GM21529 (cell line): ENCODE measurements around the gene OR10C1.
"Not testable (repeated sequence)": the region's sequence is repeated elsewhere in the genome, so short reads cannot be mapped to it uniquely, and the experiment has no call there.

Experiments
- ATAC-seq: cut with Tn5 transposase; IDR thresholded peaks from one replicate; pipeline ENCODE4 v1.9.1; 2021; ENCODE audit not compliant: unreplicated experiment

Gene OR10C1, protein sequence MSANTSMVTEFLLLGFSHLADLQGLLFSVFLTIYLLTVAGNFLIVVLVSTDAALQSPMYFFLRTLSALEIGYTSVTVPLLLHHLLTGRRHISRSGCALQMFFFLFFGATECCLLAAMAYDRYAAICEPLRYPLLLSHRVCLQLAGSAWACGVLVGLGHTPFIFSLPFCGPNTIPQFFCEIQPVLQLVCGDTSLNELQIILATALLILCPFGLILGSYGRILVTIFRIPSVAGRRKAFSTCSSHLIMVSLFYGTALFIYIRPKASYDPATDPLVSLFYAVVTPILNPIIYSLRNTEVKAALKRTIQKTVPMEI

DNA sequence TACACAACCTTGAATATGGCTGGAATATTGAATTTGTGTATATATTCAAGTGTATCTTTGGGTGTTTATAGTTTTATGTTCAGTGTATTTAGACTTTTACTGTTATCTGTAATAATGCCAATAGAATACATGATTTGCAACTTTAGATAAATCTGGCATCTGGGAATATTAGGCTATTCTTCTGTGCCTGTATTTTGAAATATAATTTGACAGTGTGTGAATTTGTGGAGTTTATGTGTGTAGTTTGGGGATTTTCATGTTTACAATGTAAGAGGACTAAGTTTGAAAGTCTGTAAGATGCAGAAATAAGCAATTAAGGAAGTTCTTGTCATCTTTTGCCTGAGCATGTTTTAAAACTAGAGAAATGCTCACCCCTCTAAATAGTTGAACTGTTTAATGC, at the start of gene OR10C1:
OR10C1 (plus strand) TSS at position 301 of the 400 bp plus-strand sequence. CDS start 710 bp downstream, outside the sequence.
- no peak for ATAC-seq

DNA sequence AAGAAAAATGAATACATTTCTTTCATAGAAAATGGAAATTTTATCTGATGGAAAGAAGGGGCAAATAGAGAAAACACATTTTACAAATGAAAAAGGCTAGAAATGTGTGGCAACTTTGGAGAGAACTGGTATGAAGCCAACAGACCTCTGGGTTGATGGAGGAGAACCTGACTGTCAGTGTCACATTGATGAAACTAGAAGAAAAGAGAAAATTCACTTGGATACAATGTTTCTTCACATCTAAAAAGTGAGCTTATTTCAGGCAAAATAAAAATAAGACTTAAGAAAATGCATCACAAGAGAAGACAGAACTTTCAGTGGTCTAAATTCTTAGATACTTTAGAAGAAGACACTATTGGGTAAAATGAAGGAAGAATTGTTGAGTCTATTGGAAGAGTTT, 43.8 kb upstream of the OR10C1 start, which contains the start of gene OR12D2:
OR12D2 (plus strand) TSS at position 301 of the 400 bp plus-strand sequence. CDS start 1,069 bp downstream, outside the sequence.
- ATAC-seq = no peak

DNA sequence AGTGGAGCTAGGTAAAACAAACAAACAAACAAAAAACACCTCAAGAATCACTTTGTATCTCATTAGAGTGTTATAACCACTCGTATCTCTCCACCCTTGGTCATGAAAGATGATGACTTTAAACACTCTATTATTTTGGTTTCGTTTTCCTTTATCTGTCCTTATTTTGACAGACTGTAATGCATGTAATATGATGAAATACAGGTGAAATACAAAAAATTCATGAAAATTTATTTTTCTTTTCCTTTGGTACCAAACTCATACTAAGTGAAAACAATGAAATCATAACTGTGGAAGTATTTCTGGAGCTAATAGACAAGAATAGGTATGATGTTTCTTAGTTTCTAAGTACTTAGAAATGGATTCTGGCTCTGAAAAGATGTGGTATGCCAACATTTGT, 39.6 kb upstream of the OR10C1 start:
- ATAC-seq = no peak

DNA sequence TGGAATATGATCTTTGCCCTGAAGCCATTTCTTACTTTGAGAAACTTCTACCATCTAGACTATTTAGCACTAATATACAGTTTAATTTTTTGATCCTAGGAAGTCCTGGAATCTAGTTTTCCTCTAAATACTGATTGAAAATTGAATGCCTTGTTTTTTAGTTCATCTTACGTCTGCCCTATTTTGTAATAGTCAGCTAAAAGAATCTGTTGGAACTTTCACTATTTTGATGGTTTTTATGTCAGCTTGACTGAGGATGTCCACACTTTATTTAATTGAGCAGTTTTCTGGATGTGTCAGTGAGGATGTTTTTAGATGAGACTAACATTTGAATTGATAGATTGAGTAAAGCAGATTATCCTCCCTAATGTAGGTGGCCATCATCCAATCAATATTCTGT, 35.3 kb upstream of the OR10C1 start:
- no peak for ATAC-seq

DNA sequence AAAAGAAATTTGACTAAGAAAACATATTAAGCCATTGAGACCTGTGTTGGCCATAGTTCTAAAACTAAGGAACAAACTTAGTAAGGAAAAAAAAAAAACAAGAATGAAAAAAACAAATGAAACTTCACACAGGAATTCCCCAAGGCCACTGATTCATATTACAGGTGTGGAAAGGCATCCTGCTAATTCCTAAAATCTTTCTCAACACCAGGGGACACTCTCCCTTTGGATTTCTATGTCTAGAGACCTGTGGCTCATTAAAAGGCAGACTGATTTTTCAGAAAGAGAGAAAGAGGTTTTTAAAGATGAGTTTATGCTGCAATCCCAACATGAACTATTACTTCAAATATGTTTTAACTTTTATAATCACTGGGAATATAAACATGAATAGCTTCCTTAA, 24.5 kb upstream of the OR10C1 start, which contains the start of gene OR12D1:
OR12D1 (plus strand) TSS at position 341 of the 400 bp plus-strand sequence.
- ATAC-seq = no peak

DNA sequence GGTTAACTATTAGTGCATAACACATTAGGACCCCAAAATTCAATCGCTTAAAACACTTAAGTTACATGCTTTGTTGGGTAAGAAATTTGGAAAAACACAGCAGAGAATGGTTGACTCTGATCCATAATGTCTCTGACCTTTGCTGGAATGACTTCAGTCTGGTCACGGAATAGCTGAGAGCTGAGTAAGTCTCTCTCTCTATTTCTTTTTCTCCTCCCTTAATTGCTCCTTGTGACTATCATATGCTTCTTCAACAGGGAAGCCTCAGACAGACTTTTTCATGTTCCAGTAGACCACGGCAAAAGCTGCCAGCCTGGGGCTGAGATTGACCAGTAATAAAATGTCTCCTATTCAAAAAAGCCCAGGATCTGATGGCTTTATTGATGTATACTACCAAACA, 19.6 kb upstream of the OR10C1 start:
- no peak for ATAC-seq

DNA sequence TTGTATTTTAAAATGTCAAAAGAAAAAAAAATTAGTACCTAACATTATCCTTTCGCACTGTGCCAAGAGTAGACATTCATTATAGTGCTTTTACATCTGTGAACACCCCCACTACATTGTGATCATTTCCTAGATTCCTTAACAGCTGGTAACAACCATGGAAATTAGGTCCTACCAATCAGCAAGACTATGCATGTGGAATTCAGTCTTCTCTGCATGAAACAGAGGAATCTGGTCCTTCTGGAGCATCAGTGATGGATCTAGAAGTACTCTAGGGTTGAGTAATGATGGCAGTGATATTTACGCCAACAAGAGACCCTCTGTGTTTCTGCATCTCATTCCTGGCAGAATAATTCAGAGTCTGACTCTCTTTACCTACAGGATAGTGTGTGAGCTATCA, 14.9 kb upstream of the OR10C1 start:
- ATAC-seq = no peak

DNA sequence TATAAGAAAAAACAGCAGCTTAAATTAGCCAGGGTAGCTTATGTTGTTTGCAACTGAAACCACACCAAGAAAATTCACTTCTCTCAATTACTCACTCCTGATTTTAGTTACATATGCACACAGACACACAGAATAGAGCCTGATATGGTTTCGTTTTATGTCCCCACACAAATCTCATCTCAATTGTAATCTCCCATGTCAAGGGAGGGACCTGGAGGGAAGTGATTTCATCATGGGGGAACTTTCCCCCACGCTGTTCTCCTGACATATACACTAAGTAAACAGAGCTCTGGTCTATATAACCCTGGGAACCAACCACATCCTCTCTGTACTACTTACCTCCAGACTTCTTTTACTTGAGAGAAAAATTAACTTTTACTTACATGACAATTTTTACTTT, 14.5 kb upstream of the OR10C1 start:
- no peak for ATAC-seq

DNA sequence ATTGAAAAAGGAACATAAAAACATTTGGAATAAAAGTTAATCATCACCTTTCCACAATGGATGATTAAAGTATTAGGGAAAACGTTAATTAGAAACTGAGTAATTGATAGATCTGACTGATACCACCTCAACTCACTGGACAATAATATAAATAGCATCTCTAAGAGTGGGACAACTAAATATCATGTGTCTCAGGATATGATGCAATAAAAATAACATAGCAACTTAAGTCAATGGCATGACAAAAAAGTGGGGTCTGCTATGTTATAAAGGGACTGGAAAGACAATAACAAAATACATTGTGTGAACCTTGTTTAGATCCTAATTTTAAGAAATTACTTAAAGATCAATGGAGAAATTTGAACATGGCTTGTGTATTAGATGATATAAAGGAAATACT, 14.0 kb upstream of the OR10C1 start:
- ATAC-seq = no peak

DNA sequence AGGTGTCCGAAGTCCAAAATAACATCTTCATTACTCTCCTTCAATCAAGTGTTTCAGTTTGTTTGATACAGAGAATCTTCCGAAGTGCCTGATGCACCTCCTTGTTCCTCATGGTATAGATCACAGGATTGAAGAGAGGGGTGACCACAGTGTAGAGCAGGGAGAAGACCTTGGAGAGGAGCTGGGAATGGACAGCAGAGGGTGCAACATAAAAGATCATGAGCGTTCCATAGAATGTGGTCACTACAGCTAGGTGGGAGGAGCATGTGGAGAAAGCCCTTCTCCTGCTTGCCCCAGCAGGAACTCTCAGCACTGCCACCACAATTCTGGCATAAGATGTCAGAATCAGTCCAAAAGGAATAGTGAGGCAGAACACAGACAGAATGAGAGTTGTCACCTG, 12.5 kb upstream of the OR10C1 start:
- ATAC-seq = no peak

DNA sequence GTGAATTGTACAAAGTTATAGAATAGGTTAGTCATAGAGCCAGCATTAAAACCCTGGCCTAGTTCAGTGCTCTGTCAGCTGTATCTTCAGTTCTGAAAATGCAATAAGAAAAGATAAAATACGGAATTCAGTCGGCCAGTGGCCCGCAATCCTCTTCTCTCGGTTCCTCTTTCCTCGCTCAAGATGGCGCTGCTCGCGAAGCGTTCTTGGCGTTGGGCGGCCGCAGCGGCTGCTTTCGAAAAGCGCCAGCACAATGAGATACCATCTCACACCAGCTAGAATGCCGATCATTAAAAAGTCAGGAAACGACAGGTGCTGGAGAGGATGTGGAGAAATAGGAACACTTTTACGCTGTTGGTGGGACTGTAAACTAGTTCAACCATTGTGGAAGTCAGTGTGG, 2.4 kb upstream of the OR10C1 start:
- ATAC-seq = not testable (repeated sequence)

DNA sequence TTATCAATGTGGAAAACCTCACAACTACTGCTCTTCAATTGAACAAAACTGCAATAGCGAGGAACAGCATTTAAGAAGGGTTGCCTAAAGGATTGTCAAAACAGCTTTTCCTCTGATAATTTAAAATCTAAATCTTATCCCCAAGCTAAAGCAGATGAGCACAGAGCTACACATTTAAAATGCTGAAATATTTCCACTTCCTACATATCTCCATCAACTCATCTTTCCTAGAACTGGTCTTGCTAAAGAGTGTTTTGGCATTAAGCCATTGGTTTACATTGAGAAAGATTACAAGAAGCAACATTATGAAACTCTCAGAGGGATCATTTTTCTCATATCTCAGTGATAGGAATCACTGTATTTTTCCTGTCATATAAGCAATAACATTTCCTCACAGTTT, 3.6 kb downstream of the OR10C1 start:
- no peak for ATAC-seq

DNA sequence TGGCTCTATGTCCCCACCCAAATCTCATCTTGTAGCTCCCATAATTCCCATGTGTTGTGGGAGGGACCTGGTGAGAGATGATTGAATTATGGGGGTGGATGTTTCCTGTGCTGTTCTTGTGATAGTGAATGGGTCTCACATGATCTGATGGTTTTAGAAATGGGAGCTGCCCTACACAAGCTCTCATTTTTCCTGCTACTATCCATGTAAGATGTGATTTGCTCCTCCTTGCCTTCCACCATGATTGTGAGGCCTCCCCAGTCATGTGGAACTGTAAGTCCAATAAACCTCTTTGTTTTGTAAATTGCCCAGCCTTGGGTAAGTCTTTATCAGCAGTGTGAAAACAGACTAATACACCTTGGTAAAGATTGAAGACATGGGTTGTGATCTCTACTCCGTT, 4.9 kb downstream of the OR10C1 start:
- ATAC-seq = not testable (repeated sequence)

DNA sequence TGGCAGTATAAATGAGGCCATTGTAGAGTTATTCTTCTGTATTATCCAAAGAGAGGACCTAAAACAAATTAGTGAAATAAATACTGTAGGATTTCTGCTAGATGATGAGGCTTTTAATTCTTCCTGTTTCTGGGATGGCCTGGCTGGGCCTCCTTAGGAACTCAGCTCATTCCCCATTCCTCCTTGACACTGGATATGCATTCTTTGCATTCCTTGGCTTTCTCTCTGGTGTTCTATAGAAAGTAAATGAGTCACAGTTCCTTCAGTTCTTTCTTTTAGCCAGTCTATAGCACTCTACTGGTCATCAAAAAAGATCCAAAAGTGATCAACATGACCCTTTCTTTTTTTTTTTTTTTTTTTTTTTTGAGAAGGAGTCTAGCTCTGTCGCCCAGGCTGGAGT, 8.6 kb downstream of the OR10C1 start:
- no peak for ATAC-seq

DNA sequence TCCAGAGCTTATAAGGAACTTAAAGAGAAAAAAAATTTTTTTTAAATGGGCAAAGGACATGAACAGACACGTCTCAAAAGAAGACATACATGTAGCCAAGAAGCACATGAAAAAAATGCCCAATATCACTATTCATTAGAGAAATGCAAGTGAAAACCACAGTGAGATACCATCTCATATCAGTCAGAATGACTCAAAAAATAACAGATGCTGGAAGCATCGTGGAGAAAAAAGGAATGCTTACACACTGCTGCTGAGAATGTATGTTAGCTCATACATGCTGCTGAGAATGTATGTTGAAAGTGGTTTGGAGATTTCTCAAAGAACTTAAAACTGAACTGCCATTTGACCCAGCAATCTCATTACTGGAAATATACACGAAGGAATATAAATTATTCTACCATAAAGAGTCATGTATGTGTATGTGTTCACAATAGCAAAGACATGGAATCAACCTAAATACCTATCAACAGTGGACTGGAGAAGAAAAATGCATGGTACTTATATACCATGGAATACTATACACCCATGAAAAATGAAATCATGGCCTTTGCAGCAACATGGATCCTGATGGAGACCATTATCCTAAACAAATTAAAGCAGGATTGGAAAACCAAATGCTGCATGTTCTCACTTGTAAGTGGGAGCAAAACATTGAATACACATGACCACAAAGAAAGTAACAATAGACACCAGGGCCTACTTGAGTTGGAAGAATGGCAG, 12.5 kb downstream of the OR10C1 start:
- ATAC-seq = no peak

DNA sequence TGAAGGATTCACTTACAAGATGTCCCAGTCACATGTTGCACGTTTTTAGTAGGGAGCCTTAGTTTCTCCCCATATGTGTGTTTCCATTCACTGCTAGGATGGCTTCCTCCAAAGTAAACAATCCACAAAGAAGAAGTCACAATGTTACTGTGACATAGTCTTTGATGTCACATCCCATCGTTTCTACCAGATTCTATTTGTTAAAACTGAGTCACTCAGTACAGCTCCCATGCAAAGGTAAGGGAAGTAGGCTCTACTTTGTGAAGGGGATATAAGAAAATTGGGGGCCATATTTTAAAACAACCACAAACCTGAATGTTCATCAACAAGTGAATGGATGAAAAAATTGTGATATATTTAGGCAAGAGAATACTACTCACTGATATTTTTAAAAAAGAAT, 17.9 kb downstream of the OR10C1 start, which contains the start of the genes OR11A1 and OR2H1:
OR11A1 (minus strand) TSS at position 101 of the 400 bp plus-strand sequence. CDS start 29,430 bp downstream, outside the sequence.
OR2H1 (plus strand) TSS at position 185 of the 400 bp plus-strand sequence. CDS start 4,615 bp downstream, outside the sequence.
- ATAC-seq = no peak

DNA sequence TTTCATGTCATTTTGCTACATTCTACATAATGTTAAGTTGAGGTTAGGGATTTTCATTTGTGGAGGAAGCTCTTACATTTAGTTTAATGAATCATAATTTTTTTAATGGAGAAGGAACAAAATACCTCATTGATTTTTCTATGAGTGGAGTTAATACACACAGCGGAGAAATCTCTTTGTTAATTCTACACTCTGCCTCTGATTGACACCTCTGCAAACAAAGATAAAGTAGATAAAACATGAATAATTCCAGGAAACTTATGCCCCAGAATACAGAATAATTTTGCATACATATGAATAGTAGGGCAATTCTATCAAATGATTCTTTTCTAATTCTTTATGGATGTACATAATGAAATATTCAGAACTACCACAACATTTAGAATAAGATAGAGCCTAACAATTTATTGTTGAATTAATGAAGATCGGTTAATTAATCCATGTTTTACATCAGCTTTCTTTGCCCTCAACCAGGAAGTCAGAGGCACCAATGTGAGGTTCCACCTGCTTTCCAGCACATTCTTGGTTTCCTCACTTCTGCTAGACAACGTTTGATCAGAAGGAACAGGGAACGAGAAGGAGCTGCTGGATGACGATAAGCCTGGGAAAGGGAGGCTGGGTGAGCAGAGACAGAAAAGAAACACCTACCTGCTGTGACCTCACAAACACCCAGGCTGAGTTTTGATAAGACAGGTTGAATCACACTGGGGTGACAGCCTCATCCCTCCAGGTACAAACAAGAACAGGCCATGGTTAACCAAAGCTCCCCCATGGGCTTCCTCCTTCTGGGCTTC, 22.1 kb downstream of the OR10C1 start:
- no peak for ATAC-seq

DNA sequence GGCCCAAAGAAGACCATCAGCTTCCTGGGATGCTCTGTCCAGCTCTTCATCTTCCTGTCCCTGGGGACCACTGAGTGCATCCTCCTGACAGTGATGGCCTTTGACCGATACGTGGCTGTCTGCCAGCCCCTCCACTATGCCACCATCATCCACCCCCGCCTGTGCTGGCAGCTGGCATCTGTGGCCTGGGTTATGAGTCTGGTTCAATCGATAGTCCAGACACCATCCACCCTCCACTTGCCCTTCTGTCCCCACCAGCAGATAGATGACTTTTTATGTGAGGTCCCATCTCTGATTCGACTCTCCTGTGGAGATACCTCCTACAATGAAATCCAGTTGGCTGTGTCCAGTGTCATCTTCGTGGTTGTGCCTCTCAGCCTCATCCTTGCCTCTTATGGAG, 22.9 kb downstream of the OR10C1 start:
- ATAC-seq = no peak

DNA sequence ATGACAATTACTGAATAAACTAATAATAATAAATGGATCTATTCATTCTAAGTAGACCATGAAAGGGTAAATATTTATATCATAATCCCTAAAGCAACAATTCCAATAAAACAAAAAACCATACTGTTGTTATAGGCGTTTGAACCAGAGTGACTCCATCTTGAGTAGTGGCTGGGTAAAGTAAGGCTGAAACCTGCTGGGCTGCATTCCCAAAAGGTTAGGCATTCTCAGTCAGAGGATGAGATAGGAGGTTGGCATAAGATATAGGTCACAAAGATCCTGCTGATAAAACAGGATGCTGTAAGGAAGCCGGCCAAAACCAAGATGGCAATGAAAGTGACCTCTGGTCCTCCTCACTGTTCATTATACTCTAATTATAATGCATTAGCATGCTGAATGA, 26.2 kb downstream of the OR10C1 start:
- no peak for ATAC-seq

DNA sequence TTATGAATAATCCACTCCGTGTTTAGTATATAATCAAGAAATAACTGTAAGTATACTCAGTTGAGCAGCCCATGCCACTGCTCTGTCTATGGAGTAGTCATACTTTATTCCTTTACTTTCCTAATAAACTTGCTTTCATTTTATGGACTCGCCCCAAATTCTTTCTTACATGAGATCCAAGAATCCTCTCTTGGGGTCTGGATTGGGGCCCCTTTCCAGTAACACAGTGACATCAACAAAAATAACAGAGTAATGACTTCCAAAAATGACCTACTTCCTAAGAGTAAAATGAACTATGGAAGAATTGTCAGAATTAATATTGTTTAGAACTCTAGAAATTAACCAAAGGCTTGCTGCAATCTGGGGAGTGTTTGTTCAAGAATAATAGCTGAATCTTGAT, 26.7 kb downstream of the OR10C1 start:
- no peak for ATAC-seq

DNA sequence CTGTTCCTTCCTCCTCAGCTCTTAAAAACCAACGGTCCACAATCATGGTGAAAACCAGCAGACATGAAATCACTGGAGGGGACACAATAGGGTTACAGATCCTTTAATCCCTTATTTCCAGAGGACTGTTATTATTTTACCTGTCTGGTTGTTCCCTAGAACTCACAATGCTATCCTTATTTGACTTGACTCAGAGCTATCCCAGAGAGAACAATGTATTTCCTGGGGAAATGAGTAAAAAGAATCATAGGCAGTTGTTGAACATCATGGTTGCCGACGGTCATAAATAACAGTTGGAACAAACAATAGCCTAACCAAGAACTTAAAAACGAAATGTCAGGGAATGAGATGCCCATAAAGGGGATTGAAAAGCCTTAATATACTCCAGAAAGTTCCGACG, 27.1 kb downstream of the OR10C1 start:
- no peak for ATAC-seq
